CD4-positive, alpha-beta T cell treated with Interleukin-21 for 1 hour (primary cell): ENCODE data around the gene EPS8.

ENCODE experiments used
- DNase-seq: peaks from one replicate; pipeline ENCODE4 v3.0.0-alpha.2; 2020

The EPS8 gene

GRCh38 chr12:15712823-15713660 is 76.1 kb downstream of the EPS8 start:
- DNase-seq: no peak

DNA sequence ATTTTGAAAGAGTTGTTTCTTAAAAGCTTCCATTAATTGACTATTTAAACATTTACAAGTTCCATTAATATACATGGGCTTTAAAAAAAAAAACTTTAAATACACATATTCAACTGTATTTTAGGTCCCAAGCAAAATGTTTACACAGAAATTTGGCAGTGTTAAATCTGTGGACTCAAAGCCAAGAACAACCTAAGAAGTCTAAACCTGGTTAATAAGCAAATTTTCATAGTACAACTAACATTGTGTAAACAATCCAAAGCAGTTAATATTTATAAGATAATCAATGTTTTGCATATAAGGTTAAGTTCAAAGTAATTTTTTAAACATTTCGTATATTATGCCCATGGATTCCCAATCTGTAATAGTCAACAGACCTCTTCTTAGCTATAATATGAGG is 77.0 kb downstream of the EPS8 start:
- DNase-seq: no peak

GRCh38 chr12:15710860-15711510 is 78.2 kb downstream of the EPS8 start:
- DNase-seq: no peak

- no peak for DNase-seq
Measured at GRCh38 chr12:15709551-15709950, 79.6 kb downstream of the EPS8 start.

DNA sequence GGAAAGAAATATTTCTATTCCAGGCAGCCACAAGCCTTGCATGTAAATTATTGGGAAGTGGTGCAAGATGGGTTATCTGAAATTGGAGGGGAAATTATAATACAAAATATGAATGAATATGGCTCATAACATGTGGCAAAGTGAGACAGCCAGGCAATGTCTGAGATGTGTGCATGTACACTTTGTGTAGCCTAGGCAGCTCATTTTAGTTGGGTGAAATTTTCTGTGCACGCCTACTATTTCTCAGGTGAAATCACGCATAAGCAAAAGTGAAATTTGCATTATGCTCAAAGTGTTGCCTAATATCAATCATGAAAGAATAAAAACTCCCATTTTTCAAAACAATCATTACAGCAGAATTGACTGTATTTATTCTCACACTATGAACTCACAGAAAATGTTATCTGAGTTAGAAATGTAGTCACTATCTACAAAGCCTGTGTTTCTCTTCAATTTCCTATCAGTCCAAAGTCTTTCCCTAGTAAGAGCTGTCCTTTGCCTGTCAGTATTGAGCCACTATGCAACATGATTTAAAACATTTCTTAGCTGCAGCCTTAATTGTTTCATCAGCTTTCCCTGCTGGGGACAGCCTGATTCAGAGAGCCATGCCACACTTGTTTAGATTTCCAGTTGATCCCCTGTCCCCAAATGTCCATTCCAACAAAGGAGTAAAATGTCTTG is 80.7 kb downstream of the EPS8 start:
- DNase-seq: no peak

DNA sequence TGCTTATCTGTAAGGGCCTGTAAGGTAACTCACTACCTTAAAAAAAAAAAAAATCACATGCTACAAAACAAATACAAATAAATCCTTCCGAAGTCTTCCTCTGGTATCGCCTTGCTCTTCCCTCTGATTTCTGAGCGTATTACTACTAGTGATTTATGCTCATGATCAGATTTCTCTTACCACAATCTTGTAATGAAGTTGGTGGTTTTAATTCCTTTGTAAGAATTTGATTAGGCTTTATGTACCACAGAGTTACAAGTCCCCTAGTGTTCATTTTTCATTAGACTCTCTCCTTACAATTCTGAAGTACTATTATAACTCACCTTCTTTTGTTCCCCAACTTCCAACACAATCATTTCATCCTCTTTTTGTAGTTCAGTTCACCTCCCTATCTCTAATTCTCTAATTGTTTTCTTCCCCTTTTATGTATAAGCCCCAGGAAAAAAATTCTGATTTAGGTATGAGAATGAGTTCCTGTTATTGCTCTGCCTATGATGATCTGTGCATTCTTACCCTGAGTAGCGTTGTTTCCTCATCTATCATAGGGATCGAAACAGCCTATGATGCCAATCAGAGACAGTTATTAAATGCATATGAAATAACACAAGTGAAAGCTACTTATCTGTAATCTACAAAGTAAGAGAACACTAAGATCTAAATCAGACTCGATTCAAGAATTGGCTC is 81.5 kb downstream of the EPS8 start:
- DNase-seq: no peak

DNA sequence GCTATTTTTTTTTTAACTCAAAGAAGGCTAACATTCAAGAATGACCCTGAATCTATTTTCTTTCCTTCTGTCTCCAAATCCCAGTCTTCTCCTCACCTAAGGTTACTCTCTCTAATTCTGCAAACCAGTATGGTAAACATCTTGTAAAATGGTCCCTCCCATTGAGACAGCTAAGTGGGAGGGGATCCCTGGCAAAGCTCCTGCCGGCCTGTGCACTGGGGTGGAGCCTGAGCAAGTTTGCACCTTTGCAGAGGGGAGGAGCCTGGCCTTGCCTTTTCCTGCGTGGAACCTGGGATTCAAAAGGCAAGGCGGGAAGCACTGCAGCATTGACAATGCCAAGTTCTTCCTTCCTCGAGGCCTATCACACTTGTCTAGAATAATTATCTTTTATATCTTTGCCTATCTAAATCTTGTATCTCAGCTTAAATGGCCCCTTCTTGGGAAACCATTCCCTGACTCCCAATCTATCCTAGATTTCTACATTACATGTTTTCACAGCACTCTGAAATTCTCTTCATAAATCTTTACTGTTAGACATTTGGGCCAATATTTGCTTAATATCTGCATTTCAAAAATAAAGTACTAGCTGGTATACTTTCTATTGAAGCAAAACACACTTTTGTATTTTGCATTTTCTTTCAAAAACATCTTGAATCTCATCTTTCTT is 83.0 kb downstream of the EPS8 start:
- no peak for DNase-seq

DNA sequence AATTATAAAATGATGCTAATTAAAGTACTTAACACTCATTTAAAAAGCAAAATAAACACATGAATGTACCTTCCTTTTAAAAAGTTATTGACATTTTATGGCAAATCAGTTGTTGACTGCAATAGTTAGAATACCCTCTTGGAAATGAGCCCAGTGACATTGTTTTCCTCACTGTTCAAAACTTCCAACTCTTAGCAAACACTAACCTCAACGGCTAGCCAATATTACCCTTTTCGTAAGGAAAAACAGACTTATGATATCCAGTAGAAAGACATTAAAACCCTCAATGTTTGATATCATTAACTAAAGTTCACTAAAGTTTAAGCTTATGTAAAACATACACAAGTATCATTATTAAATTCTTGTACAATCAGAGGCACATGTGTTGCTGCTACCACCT is 83.6 kb downstream of the EPS8 start:
- no peak for DNase-seq

DNA sequence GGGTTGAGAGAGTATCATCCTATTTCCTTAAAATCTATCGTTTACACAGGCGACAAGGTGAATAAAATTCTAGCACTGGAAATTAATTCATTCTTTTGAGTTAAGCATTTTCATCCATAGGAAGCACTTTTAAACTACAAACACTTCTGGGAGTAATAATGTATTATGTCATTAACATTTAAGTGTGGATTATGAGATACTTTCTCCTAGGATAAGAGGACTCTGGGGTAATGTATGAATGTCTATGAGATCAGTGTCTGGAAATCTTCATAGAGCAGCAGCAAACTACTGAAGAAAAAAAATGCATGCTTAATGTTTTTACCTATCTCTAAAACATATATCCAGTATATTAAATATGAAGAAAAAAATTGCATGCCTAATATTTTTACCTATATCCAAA is 86.9 kb downstream of the EPS8 start:
- no peak for DNase-seq

- no peak for DNase-seq
Measured at GRCh38 chr12:15701631-15702156, 87.5 kb downstream of the EPS8 start.

GRCh38 chr12:15701206-15701605 is 88.0 kb downstream of the EPS8 start:
- DNase-seq: no peak

DNA sequence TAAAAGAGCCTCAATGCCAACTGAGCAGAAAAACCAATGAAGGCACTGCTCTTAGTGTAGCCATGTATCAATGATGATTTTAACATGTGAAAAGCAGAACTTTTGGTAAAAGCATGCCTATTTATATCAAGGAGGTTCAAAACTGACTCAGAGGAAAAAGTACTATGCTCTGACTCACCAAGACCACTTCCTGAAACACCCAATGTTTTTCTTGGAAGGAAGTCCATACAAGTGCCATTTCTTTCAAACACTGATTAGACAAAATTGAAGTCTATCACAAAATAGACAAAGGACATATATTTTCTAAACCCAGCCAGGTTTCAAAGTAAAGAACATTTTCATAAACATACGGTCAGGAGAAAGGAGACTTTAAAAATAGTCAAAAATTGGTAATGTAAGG is 88.6 kb downstream of the EPS8 start:
- peak; percentile 17 for DNase-seq

DNA sequence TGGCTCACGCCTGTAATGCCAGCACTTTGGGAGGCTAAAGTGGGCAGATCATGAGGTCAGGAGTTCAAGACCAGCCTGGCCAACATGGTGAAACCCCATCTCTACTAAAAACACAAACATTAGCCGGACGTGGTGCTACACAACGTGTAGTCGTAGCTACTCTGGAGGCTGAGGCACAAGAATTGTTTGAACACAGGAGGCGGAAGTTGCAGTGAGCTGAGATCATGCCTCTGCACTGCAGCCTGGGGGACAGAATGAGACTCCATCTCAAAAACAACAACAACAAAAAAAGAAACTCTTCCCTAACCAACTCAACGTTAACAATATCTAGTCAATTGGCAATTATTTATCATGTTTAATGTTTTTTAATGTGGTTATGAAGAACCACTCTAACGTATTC is 89.3 kb downstream of the EPS8 start:
- DNase-seq: no peak

DNA sequence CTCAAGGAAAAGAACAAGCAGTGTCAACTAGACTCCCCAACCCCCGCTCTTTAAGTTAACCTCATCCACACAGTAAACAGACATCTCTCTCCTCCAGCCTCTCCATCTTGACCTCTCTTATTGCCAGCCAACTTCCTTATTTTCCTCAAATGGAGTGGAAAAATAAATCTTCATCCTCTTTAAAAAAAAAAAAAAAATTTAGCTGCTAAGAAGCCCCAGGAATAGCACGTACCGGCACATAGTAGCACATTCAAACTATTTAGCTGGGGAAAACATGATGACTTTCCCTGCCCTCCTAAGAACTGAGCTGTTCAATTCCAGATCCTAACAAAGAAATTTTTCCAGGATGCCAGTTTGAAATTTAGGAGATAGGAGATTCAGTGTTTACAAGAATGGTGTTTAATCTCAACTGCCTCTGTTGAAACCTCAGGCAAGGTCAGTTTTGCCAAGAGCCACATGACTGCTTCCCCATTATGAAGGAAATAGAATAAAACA is 90.8 kb downstream of the EPS8 start:
- no peak for DNase-seq

DNA sequence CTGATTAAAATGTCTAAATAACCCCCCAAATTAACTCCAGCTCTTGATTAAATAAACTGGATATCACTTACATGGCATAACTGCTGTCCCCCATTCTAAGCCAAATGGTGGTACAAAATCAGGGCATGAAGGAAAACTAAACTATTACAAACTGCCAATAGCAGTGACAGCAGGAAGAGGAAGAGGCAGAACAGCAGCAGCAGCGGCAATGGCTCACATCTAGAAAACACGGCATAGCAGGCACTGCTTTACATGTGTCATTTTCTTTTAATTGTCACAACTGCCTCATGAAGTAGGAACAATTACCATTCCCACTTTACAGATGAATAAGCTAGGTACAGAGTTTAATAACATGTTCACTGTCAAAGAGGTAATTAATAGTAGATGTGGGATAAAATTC is 92.0 kb downstream of the EPS8 start:
- no peak for DNase-seq

GRCh38 chr12:15693228-15693911 is 95.8 kb downstream of the EPS8 start:
- no peak for DNase-seq

DNA sequence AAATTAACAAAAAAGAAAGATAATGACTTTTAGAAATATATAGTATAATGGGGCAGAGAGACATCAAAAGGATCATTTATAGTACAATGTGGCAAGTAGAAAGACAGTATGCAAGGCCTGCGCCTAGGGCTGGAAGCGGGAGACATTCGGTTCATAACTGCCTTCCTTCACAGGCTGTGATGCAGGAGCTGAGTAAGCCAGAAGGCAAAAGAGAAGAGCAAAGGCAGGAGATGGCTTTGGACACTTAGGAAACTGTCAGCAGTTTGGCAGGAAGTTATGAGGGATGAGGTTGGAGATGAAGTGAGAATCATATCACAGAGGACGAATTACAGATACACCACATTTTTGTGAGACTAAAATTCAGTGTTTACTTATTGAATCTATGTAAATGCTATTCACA is 97.8 kb downstream of the EPS8 start:
- no peak for DNase-seq

- no peak for DNase-seq
Measured at GRCh38 chr12:15690320-15690719, 98.9 kb downstream of the EPS8 start.

GRCh38 chr12:15689751-15690191 is 99.4 kb downstream of the EPS8 start:
- DNase-seq: no peak

GRCh38 chr12:15688838-15689625 is 100.2 kb downstream of the EPS8 start:
- DNase-seq: no peak

DNA sequence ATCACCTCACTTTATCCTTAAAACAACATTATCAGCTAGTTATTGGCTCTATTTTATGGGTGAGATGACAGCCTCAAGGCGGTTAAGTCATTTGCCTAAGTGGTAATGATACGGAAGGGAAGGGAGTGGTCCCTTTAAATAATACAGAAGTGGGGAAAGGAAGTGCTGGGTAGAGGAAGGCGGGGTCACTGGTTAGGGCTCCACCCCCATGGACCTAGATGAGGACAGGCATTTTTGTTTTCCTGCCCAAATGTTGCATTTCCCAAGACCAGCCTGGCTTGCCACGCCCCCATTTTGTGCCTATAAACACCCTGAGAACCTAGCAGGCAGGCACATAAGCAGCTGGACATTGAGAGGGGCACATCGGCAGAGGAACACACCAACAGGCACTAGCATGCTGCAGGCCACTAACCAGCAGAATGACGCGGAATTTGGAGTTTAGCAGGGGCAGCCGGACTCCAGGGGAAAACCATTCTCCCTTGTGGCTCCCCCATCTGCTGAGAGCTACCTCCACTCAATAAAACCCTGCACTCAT is 100.9 kb downstream of the EPS8 start:
- peak; percentile 6 for DNase-seq
